Measurements from ENCODE around the gene ZNF84. TPM values are rescaled to one million over a fixed set of nuclear protein-coding genes. Genes with fewer than 3 reads are reported as not detected.

Gene ZNF84
- total and polyA plus RNA-seq, 10 of the 15 experiments (the other 5 are each of a cell fraction or from before 2014, with no cell fraction given), result 10.4 to 35.3 (median 16.6) TPM

DNA sequence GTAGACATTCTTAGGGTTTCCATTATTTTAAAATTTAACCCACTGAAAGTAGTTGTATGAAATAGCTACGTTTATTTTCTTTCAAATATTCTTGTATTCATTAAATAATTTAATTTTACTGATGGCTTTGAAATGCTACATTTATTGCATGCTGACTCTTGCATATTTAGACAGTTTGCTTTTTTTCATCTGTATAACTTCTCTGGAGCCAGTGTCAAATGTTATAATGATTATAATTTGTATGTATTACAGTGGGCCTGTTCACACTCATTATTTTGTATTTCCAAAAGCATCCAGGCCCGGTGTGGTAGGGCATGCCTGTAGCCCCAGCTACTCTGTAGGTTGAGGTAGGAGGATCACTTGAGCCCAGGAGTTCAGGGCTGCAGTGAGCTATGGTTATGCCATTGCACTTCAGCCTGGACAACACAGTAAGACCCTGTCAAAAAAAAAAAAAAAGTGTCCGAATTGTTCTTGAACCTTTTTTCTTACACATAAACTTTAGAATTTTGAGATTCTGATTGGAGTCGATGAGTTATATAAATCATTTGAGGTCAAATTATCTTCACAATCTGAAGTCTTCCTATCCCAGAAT lies 905 bp downstream of the ZNF84 start:
- Histone ChIP-seq H3K4me3 (peak overlapping the region; percentile 77), H4K20me1 (ENCODE audit: control insufficient read depth, insufficient read depth) (no peaks in the 10 kb centered on the region), H3K27ac (ENCODE audit: control insufficient read depth, insufficient read depth) (peak overlapping the region; percentile 79; the same call in 1 of the 2 replicates), H3K4me1 (ENCODE audit: control insufficient read depth, insufficient read depth, low read length) (no peaks in the 10 kb centered on the region), H3K9me3 (replicated peaks; ENCODE audit: control insufficient read depth, insufficient read depth, low read length) (peaks cover 45% of the 10 kb centered on the region), H3K9ac (ENCODE audit: control insufficient read depth, insufficient read depth, low read length) (peak overlapping the region; percentile 66), H2AFZ (ENCODE audit: control insufficient read depth, low read depth, low read length) (no peak overlapping the region), H3K27me3 (replicated peaks in 1 of 2; ENCODE audit: control insufficient read depth in 2 of 2, insufficient read depth in 2 of 2, low read length in 1 of 2) (no peaks in the 10 kb centered on the region), H3K79me2 (ENCODE audit: control insufficient read depth, insufficient read depth, low read length) (peaks cover 14% of the 10 kb centered on the region), H3K4me2 (ENCODE audit: control insufficient read depth, insufficient read depth) (peak overlapping the region; percentile 68), H3K36me3 (ENCODE audit: control insufficient read depth in 2 of 2, insufficient read depth in 2 of 2, low read length in 1 of 2) (peaks cover 0 to 3% of the 10 kb centered on the region in 2 experiments; a peak in 3 of 4 replicates)
- in situ Hi-C loops (cut with MboI) (no loop called here), intact Hi-C loops (cut with micrococcal nuclease; ENCODE audit: unreplicated experiment) (no loop called here)
- ChIA-PET SMC1A (ENCODE audit: uncharacterized antibody, unreplicated experiment) (interaction anchor here (1.3 to 1.8 kb wide), 3 partner anchors 11 to 52 kb away, joined by 4 to 8 read pairs (median 6); partner anchors contain the start of gene ZNF26), POLR2A (interaction anchor here (0.5 to 1.1 kb wide), 3 partner anchors 9 to 92 kb away, joined by 3 to 7 read pairs (median 4); partner anchors contain the start of gene ZNF10), RAD21 (ENCODE audit: unreplicated experiment) (interaction anchor here (0.6 to 1.2 kb wide), 2 partner anchors 51 to 140 kb away, joined by 4 read pairs; no protein-coding TSS in a partner anchor), CTCF (interaction anchor here (0.7 kb wide), 2 partner anchors 151 to 154 kb away, joined by 3 to 4 read pairs; partner anchors contain the start of gene CHFR)
- FAIRE-seq (no peak), DNase-seq (ENCODE audit: low read depth, low spot score) (no peak), ATAC-seq (no peak)
- WGBS (ENCODE audit: insufficient coverage, insufficient replicate concordance, low lambda C conversion rate, missing lambda C conversion rate), result 57% methylated on average over 4 of the region's 4 CpGs
- no peak for TF ChIP-seq EED (IDR thresholded peaks at IDR 0.05; ENCODE audit: low read depth)
- no peak for TF ChIP-seq E4F1 (IDR thresholded peaks at IDR 0.05; ENCODE audit: borderline replicate concordance, partially characterized antibody)
- 0 out of 2 replicates have a peak, but pooled peaks have one; percentile 2 for TF ChIP-seq PML (IDR thresholded peaks at IDR 0.05; ENCODE audit: low read length)
- BruUV-seq (replicated peaks), result no TSS peak

- RAD21 ChIA-PET (ENCODE audit: unreplicated experiment), result no interaction called here
- POLR2A ChIA-PET, result interaction anchor here (0.6 kb wide), 1 partner anchor 57 kb away, joined by 3 read pairs; no protein-coding TSS in a partner anchor
- no peak for TF ChIP-seq TAF1 (IDR thresholded peaks at IDR 0.05; ENCODE audit: borderline replicate concordance, low read depth, low read length)
- TF ChIP-seq ZBTB40 (IDR thresholded peaks at IDR 0.05; ENCODE audit: borderline replicate concordance), result no peak
- TF ChIP-seq ZNF384 (IDR thresholded peaks at IDR 0.05; ENCODE audit: borderline replicate concordance, low read depth, low read length), result no peak
- TF ChIP-seq POLR2A (IDR thresholded peaks at IDR 0.05; ENCODE audit: low read depth, low read length), result no peak
- TF ChIP-seq FOXM1 (IDR thresholded peaks at IDR 0.05; ENCODE audit: low read depth, low read length), result no peak
- TF ChIP-seq MYC (IDR thresholded peaks at IDR 0.05; ENCODE audit: insufficient read depth, insufficient read length, insufficient replicate concordance, low read length, severe bottlenecking), result no peak
These were observed 9.4 kb downstream of the ZNF84 start for GRCh38 chr12:133046698-133047097.

More at GRCh38 chr12:133046698-133047097, 9.4 kb downstream of the ZNF84 start:
- ChIA-PET SMC1A (ENCODE audit: uncharacterized antibody, unreplicated experiment) (no interaction called here), CTCF (no interaction called here)
- no peak overlapping the region for H3K9ac ChIP-seq (ENCODE audit: control insufficient read depth, insufficient read depth, low read length)
- no peak overlapping the region for H2AFZ ChIP-seq (ENCODE audit: control insufficient read depth, low read depth, low read length)
- 97% methylated on average over 3 of the region's 3 CpGs for WGBS (ENCODE audit: insufficient coverage, insufficient replicate concordance, low lambda C conversion rate, missing lambda C conversion rate)
- H3K4me1 ChIP-seq (ENCODE audit: control insufficient read depth, insufficient read depth, low read length), result no peaks in the 10 kb centered on the region
- FAIRE-seq (no peak), ATAC-seq (no peak), DNase-seq (ENCODE audit: low read depth, low spot score) (no peak)
- H3K27ac ChIP-seq (ENCODE audit: control insufficient read depth, insufficient read depth), result no peak overlapping the region
- intact Hi-C loops (cut with micrococcal nuclease; ENCODE audit: unreplicated experiment), result no loop called here
- no peak overlapping the region for H3K4me2 ChIP-seq (ENCODE audit: control insufficient read depth, insufficient read depth)
- no peaks in the 10 kb centered on the region for H3K79me2 ChIP-seq (ENCODE audit: control insufficient read depth, insufficient read depth, low read length)
- peaks cover 79% of the 10 kb centered on the region for H3K9me3 ChIP-seq (replicated peaks; ENCODE audit: control insufficient read depth, insufficient read depth, low read length)
- H3K36me3 ChIP-seq (ENCODE audit: control insufficient read depth in 2 of 2, insufficient read depth in 2 of 2, low read length in 1 of 2), result peaks cover 10 to 52% of the 10 kb centered on the region in 2 experiments
- H3K4me3 ChIP-seq, result no peak overlapping the region
- in situ Hi-C loops (cut with MboI), result no loop called here
- BruUV-seq (replicated peaks), result no TSS peak
- H3K27me3 ChIP-seq (replicated peaks in 1 of 2; ENCODE audit: control insufficient read depth in 2 of 2, insufficient read depth in 2 of 2, low read length in 1 of 2), result no peaks in the 10 kb centered on the region
- H4K20me1 ChIP-seq (ENCODE audit: control insufficient read depth, insufficient read depth), result no peaks in the 10 kb centered on the region
